ENCODE measurements around the gene PRKCE. TPM values are rescaled to one million over a fixed set of nuclear protein-coding genes. Genes with fewer than 3 reads are reported as not detected.

PRKCE gene
- total RNA-seq, 2 donors from 2014 or later, result 7.2 to 25.4 TPM

DNA sequence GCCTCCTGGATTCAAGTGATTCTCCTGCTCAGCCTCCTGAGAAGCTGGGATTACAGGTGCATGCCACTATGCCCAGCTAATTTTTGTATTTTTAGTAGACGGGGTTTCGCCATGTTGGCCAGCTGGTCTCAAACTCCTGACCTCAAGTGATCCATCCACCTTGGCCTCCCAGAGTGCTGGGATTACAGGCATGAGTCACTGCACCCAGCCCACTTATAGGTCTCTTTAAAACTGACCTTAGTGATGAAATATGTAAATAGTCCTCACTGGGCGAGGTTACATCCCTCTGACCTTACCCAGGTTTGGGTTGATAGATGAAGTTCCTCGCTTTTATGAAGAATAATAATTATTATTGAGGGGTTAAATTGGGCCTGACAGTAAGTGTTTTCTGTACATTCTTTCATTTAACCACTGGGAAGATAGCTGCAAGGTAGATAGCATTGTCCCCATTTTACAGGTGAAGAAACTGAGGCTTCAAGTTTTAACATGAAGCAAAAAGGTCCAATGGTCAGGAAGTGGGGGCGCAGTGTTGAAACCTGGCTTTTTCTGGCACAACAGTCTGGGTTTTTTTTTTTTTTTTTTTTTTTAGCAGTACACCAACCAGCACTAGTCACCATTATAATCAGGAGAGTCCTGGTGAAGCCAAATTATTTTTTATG lies 471.0 kb downstream of the PRKCE start:
- Histone ChIP-seq H3K9me3 (no peaks in the 10 kb centered on the region), H3K36me3 (no peaks in the 10 kb centered on the region), H3K4me3 (no peak overlapping the region), H3K4me1 (replicated peaks) (no peaks in the 10 kb centered on the region), H3K27ac (no peak overlapping the region), H3K27me3 (replicated peaks; ENCODE audit: insufficient read depth) (no peaks in the 10 kb centered on the region)
- WGBS, result 97% methylated on average over 5 of the region's 5 CpGs
- TF ChIP-seq POLR2AphosphoS5 (IDR thresholded peaks at IDR 0.05) (no peak), POLR2A (IDR thresholded peaks at IDR 0.05) (no peak)
- TF ChIP-seq, protein P1, sequence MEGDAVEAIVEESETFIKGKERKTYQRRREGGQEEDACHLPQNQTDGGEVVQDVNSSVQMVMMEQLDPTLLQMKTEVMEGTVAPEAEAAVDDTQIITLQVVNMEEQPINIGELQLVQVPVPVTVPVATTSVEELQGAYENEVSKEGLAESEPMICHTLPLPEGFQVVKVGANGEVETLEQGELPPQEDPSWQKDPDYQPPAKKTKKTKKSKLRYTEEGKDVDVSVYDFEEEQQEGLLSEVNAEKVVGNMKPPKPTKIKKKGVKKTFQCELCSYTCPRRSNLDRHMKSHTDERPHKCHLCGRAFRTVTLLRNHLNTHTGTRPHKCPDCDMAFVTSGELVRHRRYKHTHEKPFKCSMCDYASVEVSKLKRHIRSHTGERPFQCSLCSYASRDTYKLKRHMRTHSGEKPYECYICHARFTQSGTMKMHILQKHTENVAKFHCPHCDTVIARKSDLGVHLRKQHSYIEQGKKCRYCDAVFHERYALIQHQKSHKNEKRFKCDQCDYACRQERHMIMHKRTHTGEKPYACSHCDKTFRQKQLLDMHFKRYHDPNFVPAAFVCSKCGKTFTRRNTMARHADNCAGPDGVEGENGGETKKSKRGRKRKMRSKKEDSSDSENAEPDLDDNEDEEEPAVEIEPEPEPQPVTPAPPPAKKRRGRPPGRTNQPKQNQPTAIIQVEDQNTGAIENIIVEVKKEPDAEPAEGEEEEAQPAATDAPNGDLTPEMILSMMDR (IDR thresholded peaks at IDR 0.05), result no peak
- no peak for DNase-seq (ENCODE audit: low spot score)
- intact Hi-C loops (cut with DNase I), result no loop called here

DNA sequence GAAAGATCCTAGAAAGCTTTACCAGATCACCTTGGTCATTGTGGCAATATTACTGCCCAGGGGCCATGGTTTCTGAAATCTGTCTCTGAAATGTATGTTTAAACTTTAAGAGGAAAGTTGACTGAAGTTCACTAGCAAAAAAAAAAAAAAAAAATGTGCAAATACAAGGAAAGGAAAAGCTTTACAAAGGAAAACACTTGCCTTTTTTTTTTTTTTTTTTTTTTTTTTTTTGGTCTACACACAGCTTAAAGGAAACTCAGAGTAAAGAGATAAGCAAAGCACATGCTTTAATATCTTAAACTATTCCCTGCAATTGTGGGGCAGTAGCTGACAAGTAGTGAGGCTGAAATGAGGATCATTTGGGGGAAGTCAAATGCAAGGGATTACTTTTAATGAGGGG lies 471.5 kb downstream of the PRKCE start:
- Histone ChIP-seq H3K27me3 (replicated peaks; ENCODE audit: insufficient read depth) (no peaks in the 10 kb centered on the region), H3K27ac (no peak overlapping the region), H3K9me3 (no peaks in the 10 kb centered on the region), H3K4me1 (replicated peaks) (no peaks in the 10 kb centered on the region), H3K36me3 (no peaks in the 10 kb centered on the region), H3K4me3 (no peak overlapping the region)
- intact Hi-C loops (cut with DNase I), result no loop called here
- no peak for DNase-seq (ENCODE audit: low spot score)
- TF ChIP-seq POLR2A (IDR thresholded peaks at IDR 0.05) (no peak), POLR2AphosphoS5 (IDR thresholded peaks at IDR 0.05) (no peak)
- TF ChIP-seq, protein P1 (IDR thresholded peaks at IDR 0.05), result no peak

DNA sequence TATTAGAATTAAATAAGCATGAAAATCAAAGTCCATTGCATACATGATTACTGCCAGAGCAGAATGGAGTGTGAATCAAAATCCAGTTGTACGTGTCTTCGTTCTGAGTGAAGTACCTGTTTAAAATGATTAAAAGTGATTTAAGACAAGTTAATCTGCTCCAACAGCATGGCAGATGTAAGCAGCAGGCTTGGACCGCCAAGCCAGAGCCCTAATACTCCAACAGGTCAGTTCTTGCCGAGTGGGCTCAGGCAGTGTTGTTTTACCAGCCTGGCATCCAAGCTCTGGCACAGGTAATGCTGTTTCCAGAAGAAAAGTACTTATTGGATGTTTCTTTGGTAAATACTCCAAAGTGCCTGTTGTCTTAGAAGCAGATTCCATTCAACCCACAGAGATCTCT lies 474.3 kb downstream of the PRKCE start:
- H3K4me3 ChIP-seq, result no peak overlapping the region
- WGBS, result 53% methylated on average over 4 of the region's 4 CpGs
- H3K9me3 ChIP-seq, result no peaks in the 10 kb centered on the region
- DNase-seq (ENCODE audit: low spot score), result peak; percentile 66
- intact Hi-C loops (cut with DNase I), result no loop called here
- no peaks in the 10 kb centered on the region for H3K36me3 ChIP-seq
- H3K27ac ChIP-seq, result no peak overlapping the region
- H3K27me3 ChIP-seq (replicated peaks; ENCODE audit: insufficient read depth), result no peaks in the 10 kb centered on the region
- no peaks in the 10 kb centered on the region for H3K4me1 ChIP-seq (replicated peaks)
- peak; percentile 63 for TF ChIP-seq POLR2AphosphoS5 (IDR thresholded peaks at IDR 0.05)
- TF ChIP-seq, protein P1 (IDR thresholded peaks at IDR 0.05), result no peak

DNA sequence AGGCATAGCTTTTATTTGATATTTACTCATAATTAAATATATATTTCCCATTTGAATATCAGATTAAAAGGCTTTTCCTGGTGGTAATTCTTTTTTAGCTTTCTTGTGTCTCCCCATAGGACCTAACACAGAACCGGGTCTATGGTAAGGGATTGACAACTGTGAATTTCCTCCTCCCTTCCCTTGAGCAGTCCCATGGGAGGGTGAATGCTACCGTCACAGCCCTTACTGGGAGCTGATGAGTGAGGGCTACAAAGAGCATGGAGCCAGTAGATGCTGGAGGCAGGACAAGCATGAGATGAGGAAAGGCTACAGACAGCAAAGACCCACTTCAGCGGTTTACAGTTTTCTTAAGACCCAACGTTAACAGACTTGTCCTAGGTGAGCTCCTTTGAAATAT lies 475.1 kb downstream of the PRKCE start:
- no peaks in the 10 kb centered on the region for H3K36me3 ChIP-seq
- no peak for DNase-seq (ENCODE audit: low spot score)
- H3K9me3 ChIP-seq, result no peaks in the 10 kb centered on the region
- TF ChIP-seq, protein P1 (IDR thresholded peaks at IDR 0.05), result no peak
- TF ChIP-seq POLR2A (IDR thresholded peaks at IDR 0.05), result no peak
- TF ChIP-seq POLR2AphosphoS5 (IDR thresholded peaks at IDR 0.05), result no peak
- H3K27ac ChIP-seq, result no peak overlapping the region
- 92% methylated on average over 4 of the region's 4 CpGs for WGBS
- H3K4me1 ChIP-seq (replicated peaks), result no peaks in the 10 kb centered on the region
- no peaks in the 10 kb centered on the region for H3K27me3 ChIP-seq (replicated peaks; ENCODE audit: insufficient read depth)
- intact Hi-C loops (cut with DNase I), result no loop called here
- H3K4me3 ChIP-seq, result no peak overlapping the region

DNA sequence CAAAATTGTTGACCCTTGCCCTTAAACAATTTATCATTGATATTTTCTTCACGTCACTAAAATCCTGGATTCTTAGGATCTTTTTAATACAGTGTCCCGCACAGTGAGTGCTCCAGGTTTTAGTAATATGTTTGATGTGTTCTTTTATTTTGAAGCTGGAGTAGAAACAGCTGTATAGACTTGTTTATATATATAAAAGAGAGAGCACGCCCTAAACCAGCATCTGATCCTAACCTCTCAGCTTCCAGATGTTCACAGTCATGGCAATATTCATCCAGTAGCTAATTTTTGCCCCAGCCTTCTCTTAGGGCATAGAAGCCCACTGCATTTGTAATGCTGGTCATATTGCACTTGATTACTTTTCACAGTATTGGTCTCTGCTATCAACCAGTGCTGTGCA lies 475.7 kb downstream of the PRKCE start:
- intact Hi-C loops (cut with DNase I), result no loop called here
- DNase-seq (ENCODE audit: low spot score), result no peak
- H3K27me3 ChIP-seq (replicated peaks; ENCODE audit: insufficient read depth), result no peaks in the 10 kb centered on the region
- WGBS, result 82% methylated on average over 3 of the region's 3 CpGs
- H3K36me3 ChIP-seq, result no peaks in the 10 kb centered on the region
- TF ChIP-seq, protein P1 (IDR thresholded peaks at IDR 0.05), result no peak
- TF ChIP-seq POLR2A (IDR thresholded peaks at IDR 0.05), result no peak
- no peaks in the 10 kb centered on the region for H3K4me1 ChIP-seq (replicated peaks)
- no peak overlapping the region for H3K4me3 ChIP-seq
- no peaks in the 10 kb centered on the region for H3K9me3 ChIP-seq
- no peak overlapping the region for H3K27ac ChIP-seq
